GM18868 (cell line): ENCODE data around the gene BAIAP2L1.

ENCODE experiments used
- ATAC-seq: cut with Tn5 transposase; IDR thresholded peaks from one replicate; pipeline ENCODE4 v1.9.1; 2021; ENCODE audit warnings: mild to moderate bottlenecking, moderate library complexity; ENCODE audit not compliant: unreplicated experiment

BAIAP2L1 gene

DNA sequence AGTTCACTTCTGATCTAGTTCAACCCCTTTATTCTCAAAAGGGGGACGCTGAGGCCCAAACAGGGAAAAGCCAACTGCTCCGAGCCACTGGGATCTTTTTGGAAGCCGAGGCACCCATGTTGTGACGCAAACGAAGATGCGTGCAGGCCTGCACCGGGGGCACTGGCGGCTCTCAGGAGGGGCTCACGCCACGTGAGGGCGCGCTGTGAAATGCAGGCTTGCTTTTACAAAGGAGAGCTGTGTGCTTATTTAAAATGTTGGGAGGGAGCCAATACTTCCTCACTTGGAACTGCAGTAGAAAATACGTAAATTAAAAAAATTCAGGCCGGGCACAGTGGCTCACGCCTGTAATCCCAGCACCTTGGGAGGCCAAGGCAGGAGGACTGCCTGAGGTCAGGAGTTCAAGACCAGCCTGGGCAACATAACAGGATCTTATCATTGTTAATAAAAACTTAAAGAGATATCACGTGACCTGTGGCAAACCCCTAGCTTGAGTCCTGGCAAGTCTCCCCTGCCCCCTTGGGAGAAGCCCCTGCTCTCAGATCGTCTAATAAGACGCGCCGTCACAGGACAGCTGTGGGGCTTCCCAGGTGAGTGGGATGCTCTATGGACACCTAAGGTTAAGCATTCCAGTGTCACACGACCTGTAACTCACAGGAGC, 103.1 kb downstream of the BAIAP2L1 start:
- no peak for ATAC-seq

DNA sequence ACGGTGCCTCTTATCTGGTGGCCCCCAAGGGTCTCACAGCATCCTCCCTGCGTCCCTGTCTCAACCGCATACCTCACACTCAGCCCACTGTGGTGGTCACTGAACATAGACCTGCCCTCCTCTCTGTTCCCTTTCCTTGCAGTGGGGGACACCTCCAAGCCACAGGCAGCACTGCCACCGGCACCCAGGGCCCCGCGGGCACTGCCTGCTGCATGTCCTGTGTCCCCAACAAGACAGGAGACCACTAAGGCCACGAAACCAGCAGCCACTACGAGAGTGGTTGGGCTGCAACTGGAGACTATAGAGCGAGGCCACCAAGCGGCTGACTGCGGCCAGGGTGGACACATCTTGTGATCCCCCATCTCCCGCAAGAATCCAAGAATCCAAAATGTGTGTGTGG, 104.1 kb downstream of the BAIAP2L1 start:
- no peak for ATAC-seq

DNA sequence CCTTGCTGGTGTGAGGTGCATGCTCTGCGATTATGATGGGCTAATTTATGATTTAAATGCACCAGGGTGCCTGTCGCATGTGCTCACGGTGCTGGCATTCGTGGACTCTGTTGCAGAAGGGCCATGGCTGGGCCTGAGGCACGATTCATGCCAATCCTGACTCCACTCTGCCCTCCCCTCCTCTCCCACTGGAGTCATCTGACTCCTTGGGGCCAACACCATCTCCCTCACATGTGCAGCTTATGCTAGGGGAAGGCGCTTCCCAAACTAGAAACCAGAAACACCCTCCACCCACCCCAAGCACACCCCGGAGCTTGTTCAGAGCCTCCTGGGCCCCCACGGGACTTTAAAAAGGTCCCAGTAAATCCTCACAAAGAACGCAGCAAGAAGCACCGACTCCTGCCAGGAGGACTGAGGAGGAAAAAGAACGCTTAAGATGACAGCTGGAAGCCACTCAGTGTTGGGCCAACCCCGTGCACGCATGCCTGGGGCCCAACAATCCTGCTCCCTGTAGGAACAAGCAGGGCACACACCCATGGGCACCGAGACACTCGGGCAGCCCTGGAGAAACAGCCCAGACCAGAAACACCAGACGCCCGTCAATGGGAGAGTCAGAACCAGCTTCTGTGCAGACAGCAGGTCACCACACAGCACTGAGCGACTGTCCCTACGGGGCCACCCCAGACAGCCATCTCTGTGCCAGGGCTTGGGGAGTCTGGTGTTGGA, 105.3 kb downstream of the BAIAP2L1 start:
- no peak for ATAC-seq

DNA sequence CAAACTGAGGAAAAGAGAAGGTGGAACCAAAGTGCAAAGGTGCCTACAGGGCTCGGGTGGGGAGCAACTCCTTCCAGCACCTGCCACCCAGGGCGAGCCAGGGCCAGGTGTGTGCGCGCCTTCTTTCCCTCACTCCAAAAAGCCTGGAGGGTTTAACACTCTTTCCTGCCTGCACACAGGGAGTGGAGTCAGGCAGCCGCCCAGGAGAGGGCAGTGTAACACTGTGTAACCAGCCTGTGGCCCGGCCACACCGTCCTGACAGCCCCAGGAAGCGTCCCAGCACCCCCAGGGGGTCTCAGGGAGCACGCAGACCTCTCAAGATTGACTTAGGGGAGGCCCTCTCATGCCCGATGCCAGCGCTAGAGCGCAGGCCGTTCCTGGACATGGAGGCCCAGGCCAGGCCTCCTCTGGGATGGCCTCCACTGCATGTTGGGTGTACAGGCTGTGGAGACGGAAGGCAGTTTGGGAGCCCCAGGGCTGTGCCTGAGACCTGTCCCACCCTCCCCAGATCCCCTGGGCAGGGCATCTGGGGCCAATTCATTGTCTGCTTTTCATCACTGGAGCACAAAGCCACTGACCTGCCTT, 106.0 kb downstream of the BAIAP2L1 start:
- peak; percentile 78 for ATAC-seq

DNA sequence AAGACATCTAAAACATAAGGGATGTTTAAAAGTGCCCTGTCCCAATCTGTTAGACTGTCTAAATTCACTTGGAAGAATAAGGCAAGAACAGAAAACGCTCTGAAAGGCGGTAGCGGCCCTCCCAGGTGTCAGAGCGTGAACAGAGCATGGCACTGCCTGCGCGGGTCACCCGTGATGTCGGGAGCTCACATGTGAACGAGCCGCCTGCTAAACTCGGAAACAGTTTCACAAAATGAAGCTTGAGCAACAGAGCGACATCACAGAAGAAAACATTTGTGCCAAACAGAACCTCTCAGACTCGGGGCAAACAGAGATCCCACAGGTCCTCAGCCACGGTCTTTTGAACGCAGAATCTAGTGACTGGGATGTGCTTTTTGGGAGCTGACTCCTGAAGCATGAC, 106.6 kb downstream of the BAIAP2L1 start:
- ATAC-seq: no peak

DNA sequence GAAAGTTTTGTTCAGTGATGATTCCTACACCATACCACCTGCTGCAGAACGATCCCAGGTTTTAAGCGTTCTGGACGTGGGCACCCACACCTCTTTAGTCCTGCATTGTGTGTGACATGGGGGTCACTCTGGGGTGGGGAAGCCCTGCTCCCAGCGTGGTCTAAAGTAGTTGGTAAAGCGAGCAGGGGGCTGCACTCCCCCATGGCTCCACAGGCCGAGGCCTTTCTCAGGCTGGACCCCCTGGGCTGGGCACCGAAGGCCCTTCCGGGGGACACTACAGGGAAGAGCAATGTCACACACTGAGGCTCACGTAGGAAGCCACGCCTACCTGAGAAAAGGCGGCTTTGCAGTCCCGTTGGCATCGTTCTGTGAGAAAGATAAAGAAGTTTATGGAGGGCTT, 107.1 kb downstream of the BAIAP2L1 start:
- ATAC-seq: no peak

DNA sequence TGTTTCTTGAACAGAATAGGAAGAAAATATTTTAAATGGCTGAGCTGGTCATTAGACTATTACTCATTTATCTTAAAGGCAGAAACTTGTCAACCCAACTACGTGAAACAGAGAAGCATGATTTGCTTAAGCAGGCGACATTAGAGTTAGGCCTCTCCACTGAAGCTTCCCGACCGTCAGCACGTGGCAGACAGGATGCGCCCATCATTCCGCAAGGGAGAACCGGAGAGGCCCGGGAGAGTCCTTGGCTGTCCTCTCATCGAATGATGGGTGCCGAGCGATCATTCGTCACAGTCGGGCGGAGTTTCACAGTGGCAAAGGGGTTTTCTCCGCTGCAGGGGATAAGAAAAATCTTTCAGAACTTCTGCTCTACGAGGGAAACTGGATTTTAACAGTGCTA, 107.6 kb downstream of the BAIAP2L1 start:
- ATAC-seq: no peak

DNA sequence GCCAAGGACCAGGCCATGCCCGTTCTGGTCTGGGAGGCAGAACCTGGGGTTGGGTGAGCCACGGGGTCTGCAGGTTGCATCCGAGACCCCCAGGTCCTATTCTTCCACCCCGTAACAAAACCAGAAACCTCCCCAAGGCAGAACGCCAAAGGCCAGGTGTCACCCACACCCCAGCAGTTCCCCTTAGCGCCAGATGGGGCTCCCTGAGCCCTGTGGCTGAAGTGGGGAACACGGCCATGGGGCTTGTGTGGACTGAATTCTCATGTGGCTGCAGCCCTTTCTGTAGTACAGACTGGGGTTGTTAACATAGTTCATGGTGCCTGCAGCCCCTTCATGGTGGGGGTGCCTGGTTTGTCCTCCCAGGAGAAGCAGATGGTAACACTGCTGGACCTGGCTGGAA, 109.2 kb downstream of the BAIAP2L1 start:
- ATAC-seq: no peak

DNA sequence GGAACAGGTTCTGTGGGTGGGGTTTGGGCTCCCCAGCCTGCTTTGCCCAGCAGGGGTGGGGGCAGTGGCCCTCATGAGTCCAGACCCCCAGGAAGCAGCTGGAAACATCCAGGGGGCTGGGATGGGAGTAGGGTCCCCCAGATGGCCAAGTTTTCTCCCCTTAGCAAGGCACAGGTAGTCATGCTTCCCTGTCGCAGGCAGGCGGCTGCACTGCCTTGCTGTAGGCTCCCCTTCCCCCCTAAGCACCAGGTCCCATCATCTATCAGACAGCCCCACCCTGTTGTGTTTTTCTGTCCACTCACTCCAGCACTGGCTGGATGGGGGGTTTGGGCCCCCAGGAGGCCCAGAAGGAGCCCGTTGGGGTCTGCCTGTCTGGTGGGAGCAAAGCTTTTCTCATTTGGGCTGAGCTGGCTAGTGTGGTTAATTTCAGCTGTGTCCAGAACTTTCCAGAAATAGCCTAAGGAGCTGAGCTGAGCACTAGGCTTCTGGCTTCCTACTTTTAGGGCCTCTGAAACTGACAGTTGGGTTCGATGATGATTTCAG, 111.5 kb downstream of the BAIAP2L1 start:
- ATAC-seq: no peak

DNA sequence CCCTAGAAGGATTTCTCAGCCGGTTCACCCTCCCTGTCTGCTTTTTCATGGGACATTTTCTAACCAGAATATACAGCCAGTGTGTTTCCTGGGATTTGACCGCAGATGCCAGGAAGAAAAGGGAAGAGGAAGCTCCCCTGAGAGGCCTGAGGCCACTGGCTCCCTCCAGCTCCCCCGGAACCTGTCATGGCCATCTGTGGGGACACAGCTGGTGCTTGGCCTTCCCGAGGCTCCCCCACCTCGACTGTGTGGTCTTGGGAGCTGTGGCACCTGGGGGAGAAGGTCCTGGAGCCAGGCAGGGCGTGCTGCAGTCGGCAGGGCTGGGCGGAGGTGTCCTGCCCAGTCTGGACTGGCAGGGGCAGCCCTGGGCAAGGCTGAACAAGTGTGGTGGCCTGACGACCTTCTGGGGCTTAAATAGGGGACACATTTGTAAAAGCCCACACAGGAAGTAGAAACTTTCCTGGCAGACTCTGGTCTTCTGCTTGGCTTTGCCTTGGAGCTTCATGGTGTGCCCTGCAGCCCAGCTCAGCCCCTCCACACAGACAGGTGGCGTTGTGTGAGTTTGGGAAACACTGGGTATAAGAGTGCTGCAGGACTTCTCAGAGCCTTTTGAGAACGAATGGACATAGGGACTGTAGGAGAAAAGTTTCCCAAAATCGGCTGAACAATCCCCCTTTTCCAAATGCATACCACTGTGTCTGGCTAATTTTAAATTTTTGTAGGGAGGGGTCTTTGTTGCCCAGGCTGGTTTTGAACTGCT, 112.6 kb downstream of the BAIAP2L1 start:
- no peak for ATAC-seq

DNA sequence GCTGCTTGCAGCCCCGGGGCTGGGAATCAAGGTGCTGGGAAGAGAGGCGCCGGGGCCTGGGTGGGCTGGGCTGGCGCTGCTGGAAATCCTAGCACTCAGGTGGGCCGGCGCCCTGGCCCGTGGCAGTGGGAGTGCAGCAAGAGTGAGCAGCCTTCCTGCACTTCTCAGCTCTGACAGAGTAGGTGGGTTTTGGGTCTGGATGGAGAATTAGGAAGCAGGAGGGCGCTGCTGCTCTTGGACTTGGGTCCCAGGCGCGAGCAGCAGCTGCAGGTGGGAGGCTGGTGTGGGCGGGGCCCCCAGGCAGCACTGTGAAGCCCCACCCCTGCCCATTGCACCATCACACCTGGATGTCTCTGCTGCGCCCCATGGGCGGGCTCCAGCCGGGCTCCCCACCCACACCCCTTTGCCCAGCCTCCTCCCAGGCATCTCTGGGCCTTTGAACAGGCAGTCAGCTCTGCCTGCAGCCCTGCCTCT, 113.4 kb downstream of the BAIAP2L1 start:
- no peak for ATAC-seq

DNA sequence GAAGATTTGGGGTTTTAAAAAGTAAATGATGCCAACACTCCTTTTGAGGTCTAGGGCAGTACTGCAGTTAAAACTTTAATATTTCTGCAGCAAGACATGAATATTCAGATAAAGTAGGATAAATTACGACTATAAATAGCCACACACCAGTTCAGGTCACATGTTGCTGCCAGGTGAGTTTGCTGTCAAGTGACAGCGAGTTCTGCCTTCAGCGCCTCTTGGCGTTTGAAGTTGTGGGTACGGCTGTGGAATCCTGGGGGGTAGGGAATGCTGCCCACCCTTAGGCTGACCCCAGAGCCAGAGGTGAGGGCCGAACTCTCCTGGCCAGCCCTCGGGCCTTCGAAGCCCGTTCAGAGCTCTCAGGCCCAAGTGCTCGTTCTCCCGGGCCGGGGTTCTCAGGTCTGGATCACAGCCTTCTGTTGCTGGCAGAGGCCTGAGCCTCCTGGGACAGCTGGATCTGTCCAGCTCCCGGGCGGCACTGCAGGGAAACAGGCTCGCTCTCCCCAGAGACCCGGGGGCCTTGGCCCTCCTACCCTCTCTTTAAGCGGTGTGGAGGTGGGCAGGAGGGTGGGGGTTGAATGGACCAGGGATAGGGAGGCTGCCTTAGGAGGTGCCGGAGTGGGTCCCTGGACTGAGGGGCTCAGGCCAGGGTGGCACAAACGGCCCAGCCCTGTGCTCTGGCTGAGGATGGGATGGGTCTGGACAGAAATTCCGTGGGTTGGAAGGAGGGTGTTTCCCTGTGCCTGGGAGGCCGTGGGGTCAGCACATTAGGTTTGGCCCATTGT, 114.0 kb downstream of the BAIAP2L1 start:
- no peak for ATAC-seq

DNA sequence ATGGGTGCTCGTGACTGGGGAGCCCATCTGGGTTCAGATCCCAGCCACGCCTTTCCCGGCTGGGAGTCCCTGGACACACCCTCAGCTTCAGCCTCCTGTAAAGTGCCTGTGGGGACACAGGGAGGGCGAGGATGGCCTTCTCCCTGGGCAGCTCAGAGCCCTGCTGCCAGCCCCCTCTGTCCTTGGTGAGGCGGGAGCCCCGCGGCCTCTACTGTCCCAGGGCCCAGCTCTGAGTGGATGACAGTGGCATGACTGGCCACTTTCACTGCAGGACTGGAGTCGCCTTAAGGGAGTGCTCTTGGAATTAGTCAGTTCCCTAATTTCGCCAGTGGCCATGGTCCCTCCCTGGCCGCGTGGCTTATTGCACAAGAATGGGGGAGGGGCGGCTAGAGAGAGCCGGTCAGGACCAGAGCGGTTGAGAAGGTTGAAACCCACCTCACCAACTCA, 114.8 kb downstream of the BAIAP2L1 start:
- no peak for ATAC-seq

DNA sequence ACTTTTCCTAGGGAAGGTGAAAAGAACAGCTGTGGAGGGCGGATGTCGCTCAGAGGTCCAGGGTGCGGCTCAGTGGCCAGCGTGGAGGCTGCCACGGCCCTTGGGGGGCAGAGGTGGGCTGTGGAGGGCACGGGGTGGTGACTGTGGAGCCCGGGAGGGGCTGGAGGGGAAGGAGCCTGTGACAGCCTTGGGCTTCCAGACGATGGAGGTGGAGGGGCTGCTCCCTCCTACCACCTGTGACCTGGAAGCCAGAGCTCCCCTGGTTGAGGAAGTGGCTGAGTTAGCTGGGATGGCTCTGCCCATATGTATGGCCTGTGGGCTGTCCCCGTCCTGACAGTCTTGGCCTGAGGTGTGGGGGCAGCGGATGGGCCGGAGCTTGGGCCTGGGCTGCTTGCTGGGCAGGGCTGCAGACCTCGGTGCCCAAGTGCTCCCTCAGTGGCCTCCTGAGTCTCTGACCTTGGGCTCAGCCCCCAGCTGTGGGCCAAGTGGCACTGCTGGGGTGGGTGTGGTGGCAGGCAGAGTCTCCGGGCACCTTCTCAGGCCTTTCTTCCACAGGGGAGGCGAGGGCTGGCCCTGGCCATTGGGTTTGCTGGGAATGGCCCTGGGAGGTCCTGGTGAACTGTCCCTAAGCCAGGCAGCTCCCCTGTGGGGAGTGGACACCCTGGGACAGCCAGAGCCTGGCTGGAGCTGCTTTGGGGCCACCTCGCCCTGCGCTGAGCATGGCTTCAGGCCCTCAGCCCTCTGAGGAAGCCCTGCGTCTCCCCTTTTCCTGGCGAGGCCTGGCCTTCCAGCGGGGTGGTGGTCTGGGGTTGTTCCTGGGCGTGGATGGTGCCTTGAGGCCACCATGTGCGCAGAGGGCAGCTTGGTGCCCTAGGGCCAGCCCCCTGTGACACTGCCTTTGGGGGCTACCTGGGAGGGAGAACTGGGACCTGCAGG, 115.5 kb downstream of the BAIAP2L1 start:
- no peak for ATAC-seq

DNA sequence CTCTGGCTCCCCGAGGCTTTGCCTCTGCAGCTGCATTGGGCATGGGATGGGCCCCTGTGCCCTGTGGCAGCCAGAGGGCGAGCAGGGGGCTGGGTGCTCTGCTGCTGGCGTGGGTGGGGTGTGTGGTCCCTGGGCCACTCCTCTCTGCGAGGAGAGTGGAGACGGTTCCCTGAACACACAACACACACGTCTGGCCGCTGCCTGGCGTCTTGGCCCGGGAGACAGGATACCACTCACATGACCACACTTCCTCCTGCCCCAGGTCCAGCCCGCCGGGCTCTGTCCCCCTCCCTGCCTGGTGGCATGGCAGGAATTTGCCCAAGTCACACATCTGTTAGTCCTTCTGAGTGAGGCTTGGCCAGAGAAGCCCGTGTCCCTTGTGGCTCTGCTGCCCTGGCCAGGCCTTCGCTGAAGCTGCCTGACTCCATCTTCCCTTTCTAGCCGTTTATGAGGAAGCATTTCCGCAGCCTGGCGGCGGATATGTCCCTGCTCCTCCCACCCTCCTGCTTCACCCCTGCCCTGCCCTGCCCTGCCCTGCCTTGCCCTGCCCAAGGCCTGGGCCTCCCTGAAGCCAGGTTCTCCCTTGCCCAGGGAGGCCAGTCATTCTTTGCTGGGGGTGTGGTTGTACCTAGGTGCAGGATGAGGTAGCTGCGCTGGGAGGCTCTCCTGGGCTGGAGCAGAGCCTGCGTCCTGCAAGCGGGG, 116.4 kb downstream of the BAIAP2L1 start:
- ATAC-seq: no peak

DNA sequence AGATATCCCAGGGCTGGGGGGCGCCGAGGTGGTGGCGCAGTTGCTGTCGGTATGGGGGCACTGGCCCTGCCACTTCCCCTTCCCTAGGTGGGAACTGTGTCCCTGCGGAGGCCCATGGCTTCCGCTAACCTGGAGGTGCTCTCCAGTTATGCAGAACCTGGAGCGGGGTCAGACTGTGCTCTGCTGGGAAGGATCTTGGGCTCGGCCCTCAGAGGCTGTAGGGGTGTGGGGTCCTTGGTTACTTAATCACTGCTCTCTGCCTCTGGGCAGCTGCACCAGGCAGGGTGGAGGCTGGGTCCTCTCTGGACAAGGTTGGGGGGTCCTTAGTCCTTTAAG, 117.0 kb downstream of the BAIAP2L1 start:
- ATAC-seq: no peak

DNA sequence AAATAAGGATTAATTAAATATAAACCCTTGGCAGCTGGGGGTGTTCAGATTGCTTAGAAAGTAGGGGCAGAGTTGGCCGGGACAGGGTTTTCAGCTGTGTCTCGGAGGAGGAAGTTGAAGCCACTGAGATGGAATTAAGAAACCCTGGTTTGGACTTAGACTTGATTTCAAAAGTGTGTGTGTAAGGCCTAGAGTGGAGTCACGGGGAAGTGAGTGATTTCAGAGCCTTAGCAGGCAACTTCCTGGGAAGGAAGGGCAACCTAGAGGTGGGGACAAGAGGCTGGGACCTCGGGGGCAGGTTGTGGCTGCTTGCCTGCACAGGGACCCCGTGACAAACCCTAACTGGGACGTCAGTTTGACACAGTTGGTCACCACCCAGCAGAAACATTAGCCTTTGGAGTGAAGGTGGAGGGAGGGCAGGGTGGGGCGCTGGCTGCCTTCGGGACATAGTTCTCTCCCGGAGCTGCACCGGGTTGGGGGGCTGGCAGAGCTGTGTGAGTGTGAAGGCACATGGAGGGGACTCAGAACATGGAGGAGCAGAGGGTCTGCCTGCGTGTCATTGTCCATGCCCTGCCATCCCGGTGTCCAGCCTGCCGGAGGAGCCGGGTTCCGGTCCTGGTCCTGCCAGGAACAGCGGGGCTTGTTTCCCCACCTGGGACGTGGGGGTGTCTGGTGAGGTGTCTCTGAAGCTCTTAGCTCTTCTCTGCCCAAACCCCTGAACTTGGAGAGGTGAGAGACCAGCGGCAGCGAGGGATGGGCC, 117.6 kb downstream of the BAIAP2L1 start:
- no peak for ATAC-seq

DNA sequence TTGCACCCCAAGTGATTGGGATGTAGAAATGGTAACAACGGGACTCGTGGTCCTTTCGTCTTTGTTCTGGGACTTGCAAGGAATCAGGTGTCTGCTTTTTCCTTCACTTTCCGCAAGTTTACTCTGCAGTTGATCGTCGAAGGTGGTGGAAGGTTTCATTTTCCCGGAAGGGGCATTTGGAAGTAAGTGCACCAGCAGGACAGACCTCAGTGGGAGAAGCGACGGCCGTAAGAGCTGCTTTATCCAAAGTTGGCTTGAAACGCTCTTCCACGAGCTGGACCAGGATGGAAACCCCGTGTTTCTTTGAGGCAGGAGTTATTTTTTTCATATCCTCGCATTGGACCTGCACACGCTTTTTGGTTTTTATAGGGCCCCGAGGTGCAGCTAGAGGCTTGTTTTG, 118.2 kb downstream of the BAIAP2L1 start:
- no peak for ATAC-seq
